Gastrocnemius medialis (tissue), 4 donors: ENCODE measurements around the gene GNB1.

Experiments
- POLR2A ChIP-seq, 2 donors: fragments of 450-650 bp; IDR thresholded peaks; one replicate each; pipeline ENCODE4 v1.6.1; 2017; ENCODE audit warnings: antibody characterized with exemption in 2 of 2, mild to moderate bottlenecking in 2 of 2, moderate library complexity in 2 of 2
- TF ChIP-seq, protein P1 (sequence below), 5 experiments: fragments of 450-650 bp in 3 of 5; fragments of 200-600 bp in 2 of 5; sonication (generic) in 2 of 5; IDR thresholded peaks in 4 of 5; conservative IDR thresholded peaks in 1 of 5; 1 replicate in 4 of 5; 2 replicates in 1 of 5; pipeline ENCODE4 v1.5.1; 2016 to 2019; ENCODE audit warnings: antibody characterized with exemption in 5 of 5, mild to moderate bottlenecking in 3 of 5, moderate library complexity in 3 of 5

DNA sequence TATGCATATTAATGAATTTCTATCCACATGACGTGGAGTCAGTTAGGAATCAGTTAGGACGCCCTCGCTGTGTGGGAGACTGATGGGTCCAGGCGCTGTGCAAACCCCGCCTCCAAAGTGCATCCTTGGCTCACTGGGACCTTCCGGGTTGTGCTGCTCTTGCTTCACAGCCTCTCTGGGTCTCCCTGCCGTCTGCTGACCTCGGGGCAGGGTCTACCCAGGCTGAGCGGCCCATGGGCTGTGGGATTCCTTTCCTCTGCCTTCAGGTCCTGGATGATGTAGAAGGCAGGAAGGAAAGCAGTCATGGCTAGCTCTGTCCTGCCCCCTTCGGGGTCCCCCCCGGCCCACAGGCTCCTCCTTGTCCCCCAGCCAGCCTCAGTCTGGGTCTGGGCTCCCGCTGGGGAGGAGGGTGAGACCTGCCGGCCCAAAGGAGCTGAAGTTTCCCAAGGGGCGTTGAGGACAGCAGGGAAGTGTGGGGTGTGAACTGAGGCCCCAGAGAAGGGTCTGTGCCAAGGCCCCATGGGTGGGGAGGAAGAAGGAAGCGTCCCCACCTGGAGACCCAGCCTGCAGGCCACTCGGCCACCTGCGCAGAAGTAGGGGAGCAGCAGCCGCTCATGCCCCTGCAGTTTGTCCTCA, 142.1 kb downstream of the GNB1 start:
- TF ChIP-seq, protein P1, sequence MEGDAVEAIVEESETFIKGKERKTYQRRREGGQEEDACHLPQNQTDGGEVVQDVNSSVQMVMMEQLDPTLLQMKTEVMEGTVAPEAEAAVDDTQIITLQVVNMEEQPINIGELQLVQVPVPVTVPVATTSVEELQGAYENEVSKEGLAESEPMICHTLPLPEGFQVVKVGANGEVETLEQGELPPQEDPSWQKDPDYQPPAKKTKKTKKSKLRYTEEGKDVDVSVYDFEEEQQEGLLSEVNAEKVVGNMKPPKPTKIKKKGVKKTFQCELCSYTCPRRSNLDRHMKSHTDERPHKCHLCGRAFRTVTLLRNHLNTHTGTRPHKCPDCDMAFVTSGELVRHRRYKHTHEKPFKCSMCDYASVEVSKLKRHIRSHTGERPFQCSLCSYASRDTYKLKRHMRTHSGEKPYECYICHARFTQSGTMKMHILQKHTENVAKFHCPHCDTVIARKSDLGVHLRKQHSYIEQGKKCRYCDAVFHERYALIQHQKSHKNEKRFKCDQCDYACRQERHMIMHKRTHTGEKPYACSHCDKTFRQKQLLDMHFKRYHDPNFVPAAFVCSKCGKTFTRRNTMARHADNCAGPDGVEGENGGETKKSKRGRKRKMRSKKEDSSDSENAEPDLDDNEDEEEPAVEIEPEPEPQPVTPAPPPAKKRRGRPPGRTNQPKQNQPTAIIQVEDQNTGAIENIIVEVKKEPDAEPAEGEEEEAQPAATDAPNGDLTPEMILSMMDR (IDR thresholded peaks at IDR 0.05 in 4 of 5, conservative IDR thresholded peaks at IDR 0.05 in 1 of 5): no peak
- TF ChIP-seq POLR2A (IDR thresholded peaks at IDR 0.05): no peak
